Parathyroid adenoma (tissue), 2 donors: ENCODE results near the gene GSC.

ENCODE experiments used
- H2AFZ ChIP-seq: fragments of 300-600 bp; sonication (generic); one replicate; pipeline ENCODE4 v1.7.0; 2017; ENCODE audit warnings: antibody characterized with exemption, mild to moderate bottlenecking
- H3K27ac ChIP-seq: fragments of 300-600 bp; sonication (generic); one replicate; pipeline ENCODE4 v1.7.0; 2017
- H3K27me3 ChIP-seq: fragments of 300-600 bp; sonication (generic); one replicate; pipeline ENCODE4 v1.7.0; 2017; ENCODE audit warnings: low read length; ENCODE audit not compliant: control insufficient read depth, insufficient read depth
- H3K36me3 ChIP-seq: fragments of 300-600 bp; sonication (generic); one replicate; pipeline ENCODE4 v1.7.0; 2017; ENCODE audit warnings: low read length; ENCODE audit not compliant: control insufficient read depth, insufficient read depth
- H3K4me1 ChIP-seq: fragments of 300-600 bp; sonication (generic); one replicate; pipeline ENCODE4 v1.7.0; 2017; ENCODE audit warnings: control low read depth
- H3K4me2 ChIP-seq: fragments of 300-600 bp; sonication (generic); one replicate; pipeline ENCODE4 v1.7.0; 2017; ENCODE audit warnings: low read length
- H3K4me3 ChIP-seq: fragments of 300-600 bp; sonication (generic); one replicate; pipeline ENCODE4 v1.7.0; 2017; ENCODE audit warnings: low read depth, low read length
- H3K79me2 ChIP-seq: fragments of 300-600 bp; sonication (generic); one replicate; pipeline ENCODE4 v1.7.0; 2017; ENCODE audit warnings: control low read depth
- H3K9ac ChIP-seq: fragments of 300-600 bp; sonication (generic); one replicate; pipeline ENCODE4 v1.7.0; 2017; ENCODE audit warnings: mild to moderate bottlenecking
- H3K9me3 ChIP-seq: fragments of 300-600 bp; sonication (generic); one replicate; pipeline ENCODE4 v1.7.0; 2017; ENCODE audit warnings: low read length; ENCODE audit not compliant: control insufficient read depth
- TF ChIP-seq, protein P1 (sequence below): fragments of 300-600 bp; sonication (generic); IDR thresholded peaks from one replicate; pipeline ENCODE4 v1.7.0; 2017; ENCODE audit warnings: antibody characterized with exemption, mild to moderate bottlenecking
- donor health status: primary hyperparathyroidism.

The GSC gene

DNA sequence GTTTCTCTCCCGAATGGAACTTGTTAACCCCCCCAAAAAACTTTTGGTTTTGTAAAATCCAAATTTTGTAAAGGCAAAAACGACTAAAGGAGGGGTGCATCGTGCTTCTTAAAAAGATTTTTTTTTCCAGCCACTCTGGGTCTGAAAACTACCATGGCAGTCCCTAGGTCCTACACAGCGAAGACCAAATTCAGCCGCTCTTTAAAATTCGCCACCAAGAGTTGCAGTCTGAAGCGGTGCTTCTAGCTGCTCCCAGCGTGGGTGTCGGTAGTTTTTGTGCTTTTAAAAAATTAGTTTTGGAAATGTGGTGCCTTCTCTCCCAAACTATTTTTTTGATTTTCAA is 873 bp upstream of the GSC start:
- no peak overlapping the region for H3K9ac ChIP-seq
- no peak overlapping the region for H3K4me2 ChIP-seq
- no peak overlapping the region for H3K4me3 ChIP-seq
- no peaks in the 10 kb centered on the region for H3K79me2 ChIP-seq
- no peaks in the 10 kb centered on the region for H3K9me3 ChIP-seq
- H3K27me3 ChIP-seq = peaks cover 29% of the 10 kb centered on the region
- H3K36me3 ChIP-seq = no peaks in the 10 kb centered on the region
- no peak overlapping the region for H2AFZ ChIP-seq
- H3K27ac ChIP-seq = no peak overlapping the region
- TF ChIP-seq, protein P1, sequence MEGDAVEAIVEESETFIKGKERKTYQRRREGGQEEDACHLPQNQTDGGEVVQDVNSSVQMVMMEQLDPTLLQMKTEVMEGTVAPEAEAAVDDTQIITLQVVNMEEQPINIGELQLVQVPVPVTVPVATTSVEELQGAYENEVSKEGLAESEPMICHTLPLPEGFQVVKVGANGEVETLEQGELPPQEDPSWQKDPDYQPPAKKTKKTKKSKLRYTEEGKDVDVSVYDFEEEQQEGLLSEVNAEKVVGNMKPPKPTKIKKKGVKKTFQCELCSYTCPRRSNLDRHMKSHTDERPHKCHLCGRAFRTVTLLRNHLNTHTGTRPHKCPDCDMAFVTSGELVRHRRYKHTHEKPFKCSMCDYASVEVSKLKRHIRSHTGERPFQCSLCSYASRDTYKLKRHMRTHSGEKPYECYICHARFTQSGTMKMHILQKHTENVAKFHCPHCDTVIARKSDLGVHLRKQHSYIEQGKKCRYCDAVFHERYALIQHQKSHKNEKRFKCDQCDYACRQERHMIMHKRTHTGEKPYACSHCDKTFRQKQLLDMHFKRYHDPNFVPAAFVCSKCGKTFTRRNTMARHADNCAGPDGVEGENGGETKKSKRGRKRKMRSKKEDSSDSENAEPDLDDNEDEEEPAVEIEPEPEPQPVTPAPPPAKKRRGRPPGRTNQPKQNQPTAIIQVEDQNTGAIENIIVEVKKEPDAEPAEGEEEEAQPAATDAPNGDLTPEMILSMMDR = no peak
- H3K4me1 ChIP-seq = peaks cover 5% of the 10 kb centered on the region

DNA sequence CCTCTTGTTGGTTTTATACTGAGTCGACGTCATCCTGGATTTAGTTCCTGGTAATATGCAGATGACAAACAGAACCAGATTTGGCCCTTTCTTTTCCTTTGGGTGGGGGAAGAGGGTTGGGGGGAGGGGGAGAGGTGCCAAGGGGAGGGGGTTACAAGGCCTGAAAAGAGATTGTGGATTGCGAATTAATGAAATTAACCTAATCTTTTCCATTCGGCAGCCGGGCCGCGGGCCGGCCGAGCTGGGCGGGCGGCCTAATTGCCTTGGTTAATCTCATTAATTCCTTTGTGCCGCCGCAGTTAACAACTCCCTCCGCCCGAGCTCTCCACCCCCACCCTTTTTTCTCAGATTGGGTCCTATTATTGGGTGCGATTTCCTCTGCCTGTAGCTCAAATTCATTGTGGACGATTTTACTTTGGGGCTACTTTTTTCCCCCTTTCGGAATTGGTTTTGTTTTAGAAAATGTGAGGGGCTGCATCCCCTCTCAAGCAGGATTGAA is 387 bp upstream of the GSC start:
- Histone ChIP-seq H3K9ac (no peak overlapping the region), H3K4me1 (peaks cover 4% of the 10 kb centered on the region), H3K27ac (no peak overlapping the region), H3K27me3 (peaks cover 27% of the 10 kb centered on the region), H3K79me2 (no peaks in the 10 kb centered on the region), H3K4me3 (peak overlapping the region; percentile 46), H3K9me3 (no peaks in the 10 kb centered on the region), H3K36me3 (no peaks in the 10 kb centered on the region), H2AFZ (peak overlapping the region; percentile 58), H3K4me2 (peak overlapping the region; percentile 58)
- TF ChIP-seq, protein P1 = no peak

DNA sequence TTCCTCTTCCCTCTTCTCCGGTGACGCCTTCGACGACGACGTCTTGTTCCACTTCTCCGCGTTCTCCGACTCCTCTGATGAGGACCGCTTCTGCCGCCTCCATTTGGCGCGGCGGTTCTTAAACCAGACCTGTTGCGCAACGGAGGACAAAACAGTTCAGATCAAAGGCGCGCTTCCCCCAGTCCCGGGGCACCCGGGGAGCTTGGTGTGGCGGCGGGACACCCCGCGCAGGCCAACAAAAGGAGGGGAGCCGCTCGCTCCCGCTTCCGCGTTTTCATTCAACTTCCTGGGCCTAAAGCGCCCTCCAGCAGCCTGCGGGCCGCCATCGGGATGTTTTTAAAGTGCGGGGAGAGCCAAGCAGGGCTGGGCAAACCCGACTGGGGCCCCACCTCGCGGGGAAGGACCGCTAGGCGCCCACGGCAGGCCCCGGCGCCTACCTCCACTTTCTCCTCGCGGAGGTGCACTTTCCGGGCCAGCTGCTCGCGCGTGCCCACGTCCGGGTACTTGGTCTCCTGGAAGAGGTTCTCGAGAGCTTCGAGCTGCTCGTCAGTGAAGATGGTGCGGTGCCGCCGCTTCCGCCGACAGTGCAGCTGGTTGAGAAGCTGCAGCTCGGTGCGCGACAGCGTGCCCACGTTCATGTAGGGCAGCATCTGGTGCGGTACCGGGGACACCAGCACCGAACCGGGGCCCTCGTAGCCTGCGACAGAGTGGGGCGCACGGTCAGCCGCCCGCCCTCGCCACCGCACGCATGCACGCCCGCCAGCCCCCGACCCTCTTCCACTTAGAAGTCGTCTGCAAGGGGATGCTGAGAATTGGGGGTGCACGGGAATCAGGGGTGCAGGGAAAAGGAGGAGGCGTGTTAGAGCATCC is 1.2 kb downstream of the GSC start:
- Histone ChIP-seq H2AFZ (peak overlapping the region; percentile 15), H3K4me3 (peak overlapping the region; percentile 17), H3K36me3 (no peaks in the 10 kb centered on the region), H3K4me2 (peak overlapping the region; percentile 59), H3K27me3 (peaks cover 23% of the 10 kb centered on the region), H3K79me2 (no peaks in the 10 kb centered on the region), H3K9me3 (no peaks in the 10 kb centered on the region), H3K9ac (no peak overlapping the region), H3K27ac (no peak overlapping the region), H3K4me1 (peaks cover 4% of the 10 kb centered on the region)
- TF ChIP-seq, protein P1 = no peak

DNA sequence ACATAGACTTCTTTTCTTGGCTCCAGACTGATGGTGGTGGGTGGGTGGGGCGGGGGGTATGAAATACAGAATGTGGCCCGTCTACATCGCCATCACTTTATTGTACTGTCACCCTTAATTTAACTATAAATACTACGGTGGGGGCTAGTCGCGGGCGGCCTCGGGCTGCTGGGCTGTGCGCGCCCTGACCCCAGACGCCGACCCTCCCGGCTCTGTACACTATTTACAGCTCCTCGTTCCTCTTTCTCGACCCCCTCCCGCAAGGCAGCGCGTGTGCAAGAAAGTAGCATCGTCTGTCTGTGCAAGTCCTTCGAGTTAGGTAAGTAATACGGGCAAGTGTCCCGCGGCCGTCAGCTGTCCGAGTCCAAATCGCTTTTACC is 1.8 kb downstream of the GSC start:
- TF ChIP-seq, protein P1 = no peak
- Histone ChIP-seq H3K4me1 (peaks cover 4% of the 10 kb centered on the region), H3K9ac (no peak overlapping the region), H2AFZ (no peak overlapping the region), H3K36me3 (no peaks in the 10 kb centered on the region), H3K79me2 (no peaks in the 10 kb centered on the region), H3K4me2 (peak overlapping the region; percentile 59), H3K27ac (no peak overlapping the region), H3K9me3 (no peaks in the 10 kb centered on the region), H3K4me3 (peak overlapping the region; percentile 17), H3K27me3 (peaks cover 18% of the 10 kb centered on the region)
